GM13976 (cell line): Measurements from ENCODE around the gene POP4.

Source experiments
- DNase-seq: peaks from one replicate; pipeline ENCODE4 v3.0.0; 2012; ENCODE audit warnings: low spot score
- in situ Hi-C: fragments of 300-500 bp; cut with MboI; formaldehyde crosslinking; loops from one replicate; pipeline ENCODE4 v1.12.0; 2022; ENCODE audit warnings: low sequenced_read_pairs, mixed read lengths, inconsistent platforms; ENCODE audit not compliant: unreplicated experiment
- TF ChIP-seq, protein P1 (sequence below): IDR thresholded peaks from 2 replicates; pipeline ENCODE4 v1.5.1; 2012; ENCODE audit warnings: borderline replicate concordance, mild to moderate bottlenecking; ENCODE audit not compliant: insufficient read depth; ENCODE audit errors: extremely low read depth, missing control alignments, control extremely low read depth

The POP4 gene

DNA sequence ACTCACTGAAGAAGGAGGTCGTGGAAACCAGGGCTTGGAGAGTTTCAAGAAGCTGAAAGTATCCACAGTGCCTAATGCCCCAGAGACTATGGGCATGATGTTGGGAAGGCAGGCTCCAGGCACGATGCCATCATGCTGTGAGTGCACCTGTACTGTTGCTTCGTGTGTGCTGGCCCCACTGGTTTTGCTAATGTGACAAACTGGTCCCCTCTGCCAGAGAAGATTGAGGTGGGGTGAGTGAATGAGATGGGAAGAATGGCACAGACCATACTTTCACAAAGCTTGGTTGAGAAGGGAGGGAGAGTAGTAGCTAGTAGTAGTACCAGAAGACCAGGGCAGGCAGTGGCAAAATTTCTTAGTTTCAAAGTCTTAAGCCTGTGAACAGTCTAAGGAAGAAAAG, 19.0 kb upstream of the POP4 start:
- DNase-seq, result no peak

DNA sequence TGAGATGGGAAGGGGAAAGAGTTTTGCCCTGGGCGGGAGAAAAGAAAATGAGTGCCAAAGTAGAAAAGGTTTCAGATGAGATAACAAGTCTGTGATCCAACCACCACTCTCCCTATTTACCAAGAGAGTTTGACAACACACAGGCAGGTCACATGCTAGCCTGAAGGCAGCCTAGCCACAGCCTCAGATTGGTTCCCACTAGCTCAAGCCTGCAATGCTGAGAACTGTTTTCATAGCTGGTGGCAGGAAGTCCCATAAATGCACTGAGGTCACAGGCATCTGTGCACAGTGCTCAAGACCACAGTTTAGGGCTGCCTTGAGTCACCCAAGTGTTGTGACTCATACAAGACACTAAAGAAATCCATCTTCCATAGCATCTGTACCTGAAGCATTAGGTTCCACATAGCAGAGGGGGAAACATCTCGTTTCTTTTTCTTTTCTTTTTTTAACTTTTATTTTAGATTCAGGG, 18.5 kb upstream of the POP4 start:
- peak; percentile 45 for DNase-seq
- TF ChIP-seq, protein P1, sequence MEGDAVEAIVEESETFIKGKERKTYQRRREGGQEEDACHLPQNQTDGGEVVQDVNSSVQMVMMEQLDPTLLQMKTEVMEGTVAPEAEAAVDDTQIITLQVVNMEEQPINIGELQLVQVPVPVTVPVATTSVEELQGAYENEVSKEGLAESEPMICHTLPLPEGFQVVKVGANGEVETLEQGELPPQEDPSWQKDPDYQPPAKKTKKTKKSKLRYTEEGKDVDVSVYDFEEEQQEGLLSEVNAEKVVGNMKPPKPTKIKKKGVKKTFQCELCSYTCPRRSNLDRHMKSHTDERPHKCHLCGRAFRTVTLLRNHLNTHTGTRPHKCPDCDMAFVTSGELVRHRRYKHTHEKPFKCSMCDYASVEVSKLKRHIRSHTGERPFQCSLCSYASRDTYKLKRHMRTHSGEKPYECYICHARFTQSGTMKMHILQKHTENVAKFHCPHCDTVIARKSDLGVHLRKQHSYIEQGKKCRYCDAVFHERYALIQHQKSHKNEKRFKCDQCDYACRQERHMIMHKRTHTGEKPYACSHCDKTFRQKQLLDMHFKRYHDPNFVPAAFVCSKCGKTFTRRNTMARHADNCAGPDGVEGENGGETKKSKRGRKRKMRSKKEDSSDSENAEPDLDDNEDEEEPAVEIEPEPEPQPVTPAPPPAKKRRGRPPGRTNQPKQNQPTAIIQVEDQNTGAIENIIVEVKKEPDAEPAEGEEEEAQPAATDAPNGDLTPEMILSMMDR, result no peak
- in situ Hi-C loops, result no loop called here

More for the DNA sequence above, 19.0 kb upstream of the POP4 start:
- TF ChIP-seq, protein P1, result no peak
- in situ Hi-C loops, result no loop called here

DNA sequence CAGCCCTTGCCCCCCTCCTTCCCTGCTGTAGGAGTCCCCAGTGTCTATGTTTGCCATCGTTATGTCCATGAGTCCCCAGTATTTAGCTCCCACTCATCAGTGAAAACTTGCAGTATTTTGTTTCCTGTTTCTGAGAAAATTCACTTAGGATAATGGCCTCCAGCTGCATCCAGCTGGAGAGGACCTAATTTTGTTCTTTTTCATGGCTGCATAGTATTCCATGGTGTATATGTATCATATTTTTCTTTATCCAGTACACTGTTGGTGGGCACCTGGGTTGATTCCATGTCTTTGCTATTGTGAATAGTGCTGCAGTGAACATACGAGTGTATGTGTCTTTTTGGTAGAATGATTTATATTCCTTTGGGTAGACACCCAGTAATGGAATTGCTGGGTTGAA, 18.0 kb upstream of the POP4 start:
- in situ Hi-C loops, result no loop called here
- TF ChIP-seq, protein P1, result no peak
- DNase-seq, result no peak

DNA sequence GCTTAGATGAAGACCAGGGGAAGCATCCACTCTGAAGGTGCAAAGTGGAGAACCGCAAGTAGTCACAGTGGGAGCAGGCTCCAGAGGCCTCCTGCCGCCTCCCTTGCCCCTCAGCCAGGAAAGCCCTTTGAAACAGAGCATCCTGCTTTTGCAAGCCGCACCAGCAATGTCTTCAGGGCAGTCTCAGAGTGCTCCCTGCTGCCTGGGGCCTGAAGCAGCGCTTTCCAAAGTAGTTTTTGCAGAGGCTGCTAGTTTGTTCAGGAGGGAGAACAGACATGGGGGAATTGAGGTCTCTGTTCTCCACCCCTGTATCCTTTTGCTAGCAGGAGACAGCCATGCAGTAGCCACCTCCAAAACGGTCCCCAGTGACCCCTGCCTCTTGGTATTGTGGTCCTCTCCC, 15.8 kb upstream of the POP4 start:
- TF ChIP-seq, protein P1, result no peak
- no peak for DNase-seq
- in situ Hi-C loops, result no loop called here

DNA sequence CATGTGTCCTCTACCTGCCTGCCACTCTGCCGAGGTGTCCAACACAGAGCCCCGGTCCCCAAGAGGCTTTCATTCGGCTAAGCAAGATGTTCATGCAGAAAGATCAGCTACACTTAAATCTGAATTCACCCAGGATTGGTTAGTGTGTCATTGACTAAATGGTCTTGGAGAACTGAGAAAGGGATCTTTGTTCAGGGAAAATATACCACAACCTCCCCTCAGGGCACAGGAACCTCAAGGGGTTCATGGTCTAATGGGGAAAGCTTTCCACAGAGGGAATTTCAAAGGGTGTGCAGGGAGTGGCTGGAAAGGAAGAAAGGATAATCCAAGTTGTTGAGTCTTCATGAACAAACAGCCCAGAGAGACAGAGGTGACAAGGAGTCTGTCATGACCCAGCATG, 14.4 kb upstream of the POP4 start:
- no peak for DNase-seq
- in situ Hi-C loops, result no loop called here
- TF ChIP-seq, protein P1, result no peak

DNA sequence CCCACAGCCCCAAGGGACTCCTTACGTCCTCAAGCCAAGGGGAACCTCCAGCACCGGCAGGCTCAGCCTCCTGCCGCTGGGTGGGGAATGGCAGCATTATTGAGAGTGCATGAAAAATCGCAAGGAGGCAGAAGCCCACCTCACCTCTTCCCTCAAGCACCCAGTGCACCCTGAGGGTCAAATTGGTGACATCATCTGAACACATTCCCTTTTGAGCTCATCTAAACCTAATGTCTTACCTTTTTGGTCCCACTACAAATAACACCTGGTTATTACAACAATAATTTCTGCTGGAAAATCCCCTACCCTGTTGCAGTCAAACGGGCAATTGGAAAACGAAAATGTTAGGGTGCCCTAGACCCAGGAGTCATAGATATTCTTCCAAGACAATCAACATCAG, 12.2 kb upstream of the POP4 start:
- DNase-seq, result no peak
- TF ChIP-seq, protein P1, result no peak
- in situ Hi-C loops, result no loop called here
